Left colon (tissue), 2 donors: ENCODE data around the gene SSBP3. TPM values are rescaled to one million over a fixed set of nuclear protein-coding genes. Genes with fewer than 3 reads are reported as not detected.
"Not testable (repeated sequence)": the region's sequence is repeated elsewhere in the genome, so short reads cannot be mapped to it uniquely, and the experiment has no call there.

Experiments
- ATAC-seq: fragments of 200-7000 bp; cut with Tn5 transposase; one replicate; pipeline ENCODE4 v1.9.1; 2020; ENCODE audit warnings: mild to moderate bottlenecking, moderate library complexity
- DNase-seq, 2 donors: peaks; one replicate each; pipeline ENCODE4 v3.0.0-alpha.2; 2020
- intact Hi-C, 2 donors: fragments of 100-400 bp; cut with DNase I in 1 of 2; cut with micrococcal nuclease in 1 of 2; formaldehyde crosslinking; loops; one replicate each; pipeline versions ENCODE4 v1.11.2 to v1.14.0; 2022; cut with DNase I, micrococcal nuclease
- total RNA-seq, 2 donors: library from RNA; stranded (reverse); fragmentation: NEBNext Ultra II Directional; extraction: Animal tissue kit (Norgen Biotek cat#: 25700); gene quantifications; one replicate each; pipeline ENCODE4 v1.2.1, GENCODE V29; 2021
- donor health status: DM: no; HTN: no; CAD: no.
- donor health status: DM: yes; HTN: yes; CAD: no.

The SSBP3 gene
- total RNA-seq, 2 donors from 2014 or later: 61.7 to 74.2 TPM

DNA sequence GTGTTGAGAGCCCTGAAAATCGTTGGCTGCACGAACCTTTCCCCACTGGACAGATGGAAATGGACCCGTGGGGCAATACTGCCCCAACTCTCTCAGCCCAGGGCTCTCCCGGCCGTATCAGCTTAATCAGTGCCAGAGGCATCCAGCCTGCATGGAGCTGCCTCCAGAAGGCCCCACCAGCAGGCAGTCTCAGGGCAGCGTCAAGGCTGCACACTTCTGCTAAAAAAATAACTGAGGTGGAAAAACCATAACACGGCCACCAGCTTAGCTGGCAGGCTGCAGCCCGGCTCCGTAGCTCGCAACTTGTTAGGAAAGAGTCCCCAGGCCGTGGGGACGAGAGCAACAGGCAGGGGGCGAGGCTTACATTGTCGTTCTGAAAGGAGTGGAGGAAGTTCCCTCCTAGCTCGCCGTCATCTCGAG lies 178.3 kb downstream of the SSBP3 start:
- intact Hi-C loops: no loop called here
- DNase-seq (no peak), ATAC-seq (no peak)

DNA sequence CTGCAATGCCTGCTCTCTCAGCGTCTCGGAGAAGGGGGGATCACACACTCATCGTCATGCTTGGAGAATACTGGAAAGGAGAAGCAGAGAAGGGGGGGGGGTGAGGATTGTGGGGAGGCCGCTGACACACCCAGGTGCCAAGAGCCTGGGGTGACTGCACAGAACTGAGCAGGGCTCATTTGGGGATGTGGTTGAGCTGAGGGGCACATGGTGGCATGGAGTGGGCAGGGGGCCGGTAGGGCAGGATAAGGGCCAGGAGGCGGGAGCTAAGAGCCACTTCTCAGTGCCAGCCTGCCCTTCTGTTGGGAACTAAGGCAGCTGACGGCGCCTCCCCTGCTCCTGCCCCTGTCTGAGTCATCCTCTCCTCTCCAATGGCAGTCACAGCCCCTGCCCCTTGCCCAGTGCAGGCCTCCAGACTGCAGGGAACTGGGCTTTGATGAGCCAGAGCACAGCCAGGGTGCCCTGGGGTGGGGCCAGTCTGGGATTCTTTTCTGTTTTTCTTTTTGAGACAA lies 179.0 kb downstream of the SSBP3 start:
- intact Hi-C loops: no loop called here
- peak; percentile 34 for ATAC-seq
- no peak for DNase-seq

DNA sequence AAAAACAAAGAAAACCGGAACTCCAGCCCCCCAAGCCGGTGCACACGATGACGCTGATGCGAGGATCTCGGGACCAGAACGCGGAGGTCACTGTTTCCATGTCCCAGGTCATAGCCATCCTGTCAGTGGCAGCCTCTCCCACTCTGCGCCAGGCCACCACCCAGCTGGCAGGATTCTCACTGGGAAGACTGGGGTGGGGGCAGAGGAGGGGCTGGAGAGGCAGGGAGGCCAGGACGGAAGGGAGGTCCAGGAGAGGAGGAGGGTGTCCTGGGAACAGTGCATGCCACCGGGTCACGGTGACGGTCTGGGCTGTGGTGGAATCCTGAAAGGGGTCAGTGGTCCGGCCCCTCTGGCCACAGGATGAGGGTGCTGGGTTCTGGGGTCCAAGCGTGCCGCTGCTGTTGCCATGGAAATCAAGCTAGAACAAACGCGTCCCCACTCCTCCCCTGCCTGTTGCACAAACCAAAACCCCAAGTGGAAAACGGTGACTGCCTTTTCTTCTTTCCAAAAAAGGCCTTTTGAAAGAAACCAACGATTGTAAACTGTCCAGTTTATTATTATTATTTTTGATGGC lies 180.1 kb downstream of the SSBP3 start:
- intact Hi-C loops: no loop called here
- ATAC-seq (no peak), DNase-seq (no peak)

DNA sequence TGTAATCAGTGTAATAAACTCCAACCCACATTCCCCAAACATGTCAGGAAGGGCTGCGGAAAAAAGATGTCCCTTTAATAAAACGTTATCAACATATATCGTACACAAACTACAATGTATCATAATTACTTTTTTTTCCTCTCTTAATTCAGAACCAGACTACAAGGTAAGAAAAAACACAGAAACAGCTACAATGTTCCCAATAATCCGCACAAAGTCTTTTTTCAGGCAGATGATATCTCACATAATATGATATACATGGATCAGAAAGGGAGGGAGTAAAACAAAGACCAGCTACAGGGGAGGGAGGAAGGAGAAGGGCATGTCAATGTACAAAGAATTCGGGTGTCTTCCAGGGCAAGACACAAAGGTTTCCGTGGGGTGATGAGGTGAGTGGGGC lies 180.8 kb downstream of the SSBP3 start:
- ATAC-seq (no peak), DNase-seq (no peak)
- intact Hi-C loops: no loop called here

DNA sequence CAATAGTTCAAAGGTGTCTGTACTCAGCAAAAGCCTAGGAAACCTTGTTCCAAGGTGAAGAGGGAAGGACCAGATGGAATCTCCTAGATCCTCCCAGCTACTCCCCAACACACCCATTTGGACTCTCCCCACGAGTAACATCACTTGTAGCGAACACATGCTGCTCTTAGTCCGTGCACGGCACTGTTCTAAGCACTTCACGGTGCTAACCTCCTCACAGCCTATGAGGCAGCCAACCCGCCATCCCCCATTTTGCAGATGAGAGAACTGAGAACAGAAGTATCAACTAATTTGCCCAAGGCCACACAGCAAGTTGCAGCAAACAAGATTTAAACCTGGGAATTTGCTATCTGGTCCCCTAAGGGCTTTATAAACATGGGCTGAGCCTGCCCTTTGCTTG lies 182.0 kb downstream of the SSBP3 start:
- intact Hi-C loops: no loop called here
- no peak for DNase-seq
- no peak for ATAC-seq

DNA sequence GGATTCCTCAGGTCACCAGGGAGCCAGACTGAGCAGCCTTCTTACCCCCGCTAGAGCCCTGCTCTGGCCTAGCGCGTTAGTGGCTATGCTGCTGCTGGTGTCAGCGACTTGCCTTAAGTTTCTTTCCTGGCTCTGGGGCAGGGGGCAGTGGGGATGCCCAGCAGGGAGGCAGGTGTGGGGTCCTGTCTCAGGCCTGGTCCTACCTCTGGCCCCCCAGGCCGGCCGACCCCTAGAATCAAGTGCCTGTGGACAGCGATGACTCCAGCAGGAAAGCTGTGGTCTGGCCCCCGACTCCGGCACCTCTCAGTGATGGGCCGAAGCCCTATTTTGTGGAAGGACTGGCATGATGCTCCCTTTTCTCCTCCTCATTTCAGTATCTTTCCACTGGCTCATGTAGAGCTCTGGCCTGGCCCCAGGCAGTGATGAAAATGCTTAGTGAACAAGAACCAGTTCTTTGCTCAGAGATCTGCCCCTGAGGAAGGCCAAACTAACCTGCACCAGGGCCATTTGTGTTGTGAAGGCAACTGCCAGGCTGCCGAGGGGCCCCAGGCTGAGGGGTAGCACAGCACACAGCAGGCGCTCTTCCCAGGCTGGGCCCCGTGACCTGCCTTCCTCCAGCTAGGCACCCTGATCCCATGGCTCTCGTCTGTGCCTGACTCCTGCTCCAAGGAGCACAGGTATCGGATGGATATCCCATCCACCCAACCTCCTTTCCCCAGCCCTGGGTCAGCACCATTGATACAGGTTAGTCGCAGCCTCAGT lies 182.6 kb downstream of the SSBP3 start:
- no peak for ATAC-seq

DNA sequence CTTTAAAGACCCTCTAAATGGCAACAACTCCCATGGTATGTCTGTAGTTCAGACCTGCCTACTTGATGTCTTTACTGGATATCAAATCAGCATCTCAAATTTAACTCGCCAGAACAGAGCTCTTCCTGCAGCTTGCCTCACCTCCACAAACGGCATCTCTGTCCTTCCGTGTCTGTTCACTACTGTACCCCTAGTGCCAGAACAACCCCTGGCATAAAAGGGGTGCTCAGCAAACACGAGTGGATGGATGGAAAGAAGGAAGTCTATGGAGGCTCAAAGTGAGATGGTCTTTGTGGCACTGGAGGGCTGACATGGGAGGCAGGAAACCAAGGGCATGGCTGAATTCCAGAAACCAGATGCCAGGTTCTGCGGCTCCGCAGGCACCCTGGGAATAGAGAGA lies 183.5 kb downstream of the SSBP3 start:
- intact Hi-C loops: no loop called here
- no peak for ATAC-seq
- no peak for DNase-seq

More for the DNA sequence above, 182.6 kb downstream of the SSBP3 start:
- DNase-seq: no peak
- intact Hi-C loops: no loop called here

DNA sequence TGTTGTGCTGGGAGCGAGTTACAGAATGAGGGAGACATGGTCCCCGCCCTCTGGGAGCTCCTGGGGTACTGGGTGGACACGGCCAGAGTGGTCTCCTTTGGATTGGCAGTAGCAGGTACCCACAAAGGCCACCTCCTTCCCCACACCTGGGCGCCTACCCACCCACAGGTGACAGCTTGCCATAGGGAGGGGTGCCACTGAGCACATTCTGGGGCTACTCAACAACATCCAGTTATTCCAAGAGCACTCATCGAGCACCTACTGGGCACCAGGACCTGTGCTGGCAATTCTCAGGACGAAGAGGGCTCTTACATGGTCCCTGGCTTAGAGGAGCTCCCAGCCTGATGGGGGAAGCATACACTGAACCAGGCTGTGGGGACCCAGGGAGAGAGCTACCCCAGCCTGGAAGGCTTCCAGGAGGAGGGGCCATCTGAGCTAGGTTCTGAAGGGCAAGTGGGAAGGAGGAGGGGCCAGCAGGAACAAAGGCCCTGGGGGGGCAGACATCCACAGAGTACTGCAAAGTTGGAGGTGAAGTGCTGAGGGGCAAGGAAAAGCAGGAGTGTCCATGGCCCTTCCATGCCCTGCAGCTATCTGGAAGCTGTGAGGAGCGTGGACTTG lies 184.2 kb downstream of the SSBP3 start:
- ATAC-seq (no peak), DNase-seq (no peak)
- intact Hi-C loops: no loop called here

DNA sequence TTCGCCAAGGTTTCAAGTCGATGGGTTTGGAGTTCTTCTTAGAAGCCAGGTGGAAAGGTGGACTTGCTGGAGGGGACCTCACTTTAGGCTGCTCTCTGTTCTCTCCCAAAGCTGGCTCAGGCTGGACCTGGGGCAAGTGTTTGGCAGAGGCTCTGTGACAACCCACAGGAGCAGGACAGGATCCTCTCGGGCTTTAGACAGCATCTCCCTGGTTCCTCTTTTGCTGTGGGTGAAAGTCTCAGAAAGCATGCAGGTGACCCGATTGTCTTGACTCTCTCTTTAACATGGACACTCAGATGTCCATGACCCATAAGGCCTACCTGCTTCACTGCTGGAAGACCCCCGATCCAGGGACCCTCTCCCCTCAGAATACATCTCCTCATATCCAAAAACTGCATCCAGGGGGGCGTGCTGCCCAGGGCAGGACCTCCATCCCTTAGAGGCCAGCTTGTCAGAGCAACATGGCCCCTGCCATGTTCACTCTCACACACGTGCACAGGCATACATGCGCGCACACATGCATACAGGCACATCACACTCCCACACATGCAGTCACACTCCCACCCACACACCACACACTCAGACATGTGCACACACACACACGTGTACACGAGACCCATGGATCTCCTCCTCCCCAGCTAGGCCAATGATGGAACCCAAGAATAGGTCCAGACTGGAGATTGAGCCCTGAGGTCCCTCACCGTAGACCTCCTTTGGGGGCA lies 184.9 kb downstream of the SSBP3 start:
- intact Hi-C loops: no loop called here
- ATAC-seq (no peak), DNase-seq (no peak)

DNA sequence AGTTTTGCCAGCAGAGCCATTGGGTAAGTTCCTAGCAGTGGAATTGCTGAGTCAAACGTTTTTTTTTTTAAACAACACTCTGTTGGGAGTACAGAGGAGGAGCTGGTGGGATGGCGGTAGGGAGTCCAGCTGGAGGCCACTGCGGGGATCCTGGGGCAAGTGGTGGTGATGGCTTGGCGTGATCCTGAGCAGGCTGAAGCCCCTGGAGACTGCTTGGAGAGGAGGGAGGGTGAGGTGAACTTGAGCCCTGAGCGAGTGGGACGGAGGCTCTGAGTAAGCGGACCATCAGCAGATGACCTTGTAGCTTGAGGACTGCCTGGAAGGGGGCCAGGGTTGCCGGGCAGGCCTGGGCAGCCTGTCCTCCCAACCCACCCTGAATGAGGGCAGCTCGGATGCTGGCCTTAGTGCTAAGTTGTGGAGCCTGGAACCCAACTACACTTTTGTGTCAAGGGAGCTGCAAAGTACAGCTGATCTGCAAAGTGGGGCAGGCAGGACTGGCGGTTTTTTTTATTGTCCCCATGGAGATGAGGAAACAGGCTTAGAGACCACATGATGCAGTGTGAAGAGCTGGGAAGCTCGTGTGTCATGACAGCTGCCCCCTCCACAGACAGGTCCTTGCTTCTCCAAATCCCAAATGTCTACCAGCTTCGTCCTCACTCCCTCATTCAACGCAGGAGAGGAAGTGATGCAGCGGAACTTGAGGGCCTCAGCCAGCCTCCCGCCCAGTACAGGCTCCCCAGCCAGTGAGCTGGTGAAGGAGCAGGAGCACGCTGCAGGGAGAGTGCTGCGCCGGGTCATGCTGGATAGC lies 186.0 kb downstream of the SSBP3 start:
- intact Hi-C loops: no loop called here
- ATAC-seq (peak; percentile 3), DNase-seq (no peak)

DNA sequence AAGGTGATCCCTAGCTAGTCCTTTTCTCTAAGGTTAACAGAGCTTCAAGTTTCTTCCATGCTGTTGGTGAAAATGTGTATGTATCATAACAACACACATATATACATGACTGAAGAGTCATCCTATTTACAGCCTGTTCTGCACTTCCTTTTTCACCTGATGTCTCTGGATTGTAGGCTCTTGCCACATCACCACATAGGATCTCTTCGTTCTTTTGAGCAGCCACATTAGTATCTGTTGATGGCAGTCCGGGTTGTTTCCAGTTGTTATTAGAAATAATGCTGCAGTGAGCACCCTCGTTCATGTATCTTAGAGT lies 186.5 kb downstream of the SSBP3 start:
- intact Hi-C loops: loop anchor here in 1 of 2 donors (10.0 kb wide), 1 partner anchor 175 kb away; no protein-coding TSS in a partner anchor
- ATAC-seq (no peak), DNase-seq (no peak)

DNA sequence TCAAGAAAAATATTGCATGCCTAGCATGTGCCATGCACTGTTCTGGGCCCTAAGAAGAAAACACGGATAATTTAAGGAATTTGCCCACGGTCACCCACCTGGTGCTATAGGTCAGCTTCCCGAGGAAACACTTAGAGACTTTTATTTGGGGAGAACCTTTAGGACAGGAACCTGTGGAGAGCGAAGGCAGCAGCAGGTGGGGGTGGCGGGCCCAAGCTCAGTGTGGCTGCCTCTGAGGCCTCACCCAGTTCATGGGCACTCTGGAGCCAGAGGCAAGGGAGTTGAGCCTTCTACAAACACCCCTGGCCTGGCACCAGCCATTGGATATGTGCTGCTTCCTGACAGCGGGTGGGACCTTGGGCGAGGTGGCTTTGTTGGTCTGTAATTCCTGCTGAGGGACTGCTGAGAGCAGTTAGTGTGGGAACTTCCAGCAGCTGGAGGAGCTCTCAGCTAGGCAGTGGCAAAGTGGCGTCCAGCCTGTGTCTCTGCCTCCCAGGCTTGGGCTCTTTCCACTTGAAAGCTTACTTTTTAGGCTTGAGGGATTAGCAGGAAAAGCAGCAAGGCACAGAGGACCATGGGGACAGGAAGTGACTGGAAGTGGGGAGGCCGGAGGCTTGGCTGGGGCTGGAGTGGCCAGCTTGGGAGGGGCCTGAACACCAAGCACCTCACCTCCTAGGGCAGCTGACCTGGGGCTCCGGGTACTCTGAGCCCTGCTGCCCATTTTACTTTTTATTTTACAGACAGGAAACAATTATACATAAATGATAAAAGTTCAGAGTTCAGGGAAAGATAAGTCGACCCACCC lies 187.1 kb downstream of the SSBP3 start:
- intact Hi-C loops: loop anchor here in 1 of 2 donors (10.0 kb wide), 1 partner anchor 176 kb away; no protein-coding TSS in a partner anchor
- peak; percentile 76 for ATAC-seq
- DNase-seq: peak in 1 of 2 donors; percentile 52

DNA sequence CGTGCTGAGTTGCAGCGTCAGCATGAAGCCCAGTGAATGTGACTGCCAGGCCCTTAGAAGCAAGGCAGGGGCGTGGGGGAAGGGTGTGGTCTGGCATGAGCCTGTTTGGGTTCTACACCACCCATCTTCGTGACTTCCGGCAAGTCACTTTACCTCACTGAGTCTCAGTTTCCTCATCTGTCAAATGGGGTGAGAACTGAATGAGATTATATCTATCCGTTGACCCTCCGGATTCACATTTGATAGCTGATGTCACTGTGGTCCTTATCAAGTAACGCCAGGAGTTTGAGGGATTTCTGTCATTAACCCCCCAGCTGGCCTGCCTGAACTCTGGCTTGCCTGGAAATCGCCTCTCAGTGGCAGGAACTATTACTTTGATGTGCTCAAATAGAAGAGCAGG lies 190.7 kb downstream of the SSBP3 start:
- ATAC-seq: no peak
- no peak for DNase-seq
- intact Hi-C loops: loop anchor here in 1 of 2 donors (10.0 kb wide), 1 partner anchor 179 kb away; no protein-coding TSS in a partner anchor

DNA sequence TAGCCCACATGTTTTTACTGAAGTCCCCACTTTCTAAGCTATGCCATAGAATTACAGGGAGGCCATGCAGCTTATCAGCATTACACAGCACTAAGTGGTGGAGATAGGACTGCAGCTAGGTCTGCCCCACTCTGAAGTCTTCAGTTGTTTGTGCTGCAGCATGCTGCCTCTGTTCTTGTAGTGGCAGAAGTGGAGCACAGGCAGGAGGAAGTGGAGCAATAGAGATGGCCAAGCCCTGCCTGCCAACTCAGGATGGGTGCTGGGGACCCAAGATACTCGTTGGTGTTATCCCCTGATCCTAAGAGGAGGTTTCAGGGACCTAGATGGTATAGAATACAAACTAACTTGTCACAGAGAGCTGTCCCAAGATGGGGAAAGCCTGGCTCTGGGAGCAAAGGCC lies 193.3 kb downstream of the SSBP3 start:
- intact Hi-C loops: loop anchor here in 1 of 2 donors (10.0 kb wide), 1 partner anchor 182 kb away; no protein-coding TSS in a partner anchor
- DNase-seq (no peak), ATAC-seq (no peak)

DNA sequence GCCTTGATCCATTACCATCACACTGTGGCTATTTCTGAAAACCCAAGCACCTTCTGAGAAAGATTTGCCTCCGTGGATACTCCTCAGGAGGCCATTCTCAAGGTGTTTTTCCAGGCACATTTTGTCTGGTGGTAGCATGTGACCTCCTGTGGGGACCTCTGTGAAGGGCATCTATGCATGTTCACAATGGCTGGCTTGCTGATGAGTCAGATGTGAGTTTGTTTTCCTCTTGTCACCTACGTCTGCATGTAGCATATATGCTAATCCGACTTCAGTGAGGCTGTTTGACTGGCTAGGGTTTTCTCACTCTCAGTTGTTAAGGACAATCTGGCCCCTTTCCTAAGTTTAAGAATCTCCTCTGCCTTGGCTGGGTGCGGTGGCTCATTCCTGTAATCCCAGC lies 198.3 kb downstream of the SSBP3 start:
- DNase-seq, ATAC-seq, intact Hi-C loops: not testable (repeated sequence)

DNA sequence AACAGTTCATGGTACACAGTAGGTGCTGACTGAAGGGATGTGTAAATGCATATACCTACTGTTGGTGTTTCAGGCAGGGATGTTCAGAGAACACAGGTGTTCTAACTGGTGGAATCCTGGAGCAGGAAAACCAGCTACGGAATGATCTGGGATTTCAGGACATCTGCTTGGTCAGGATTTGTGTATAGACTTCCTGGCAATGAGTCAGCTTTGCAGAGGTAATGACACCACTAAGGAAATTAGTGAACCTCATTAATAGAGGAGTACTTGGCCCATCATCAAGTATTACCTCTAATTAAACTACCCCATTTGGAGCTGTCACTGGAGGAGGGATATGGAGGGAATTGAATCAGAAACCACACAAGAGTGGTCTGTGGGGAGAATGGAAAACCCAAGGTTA lies 198.9 kb downstream of the SSBP3 start:
- ATAC-seq (no peak), DNase-seq (no peak)
- intact Hi-C loops: no loop called here

DNA sequence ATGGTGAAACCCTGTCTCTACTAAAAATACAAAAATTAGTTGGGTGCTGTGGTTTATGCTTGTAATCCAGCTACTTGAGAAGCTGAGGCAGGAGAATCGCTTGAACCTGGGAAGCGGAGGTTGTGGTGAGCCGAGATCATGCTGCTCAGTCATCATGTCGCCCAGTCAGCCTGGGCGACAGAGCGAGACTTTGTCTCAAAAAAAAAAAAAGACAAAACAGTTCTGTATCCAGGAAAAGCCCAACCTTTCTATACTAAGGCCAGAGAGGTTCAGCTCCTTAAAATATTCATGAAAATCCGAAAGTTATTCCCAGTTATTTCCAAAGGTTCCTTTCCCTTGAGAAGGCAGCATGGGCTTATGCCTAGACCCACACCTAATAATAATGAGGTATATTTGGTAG lies 202.0 kb downstream of the SSBP3 start:
- intact Hi-C loops: no loop called here
- DNase-seq (no peak), ATAC-seq (no peak)

DNA sequence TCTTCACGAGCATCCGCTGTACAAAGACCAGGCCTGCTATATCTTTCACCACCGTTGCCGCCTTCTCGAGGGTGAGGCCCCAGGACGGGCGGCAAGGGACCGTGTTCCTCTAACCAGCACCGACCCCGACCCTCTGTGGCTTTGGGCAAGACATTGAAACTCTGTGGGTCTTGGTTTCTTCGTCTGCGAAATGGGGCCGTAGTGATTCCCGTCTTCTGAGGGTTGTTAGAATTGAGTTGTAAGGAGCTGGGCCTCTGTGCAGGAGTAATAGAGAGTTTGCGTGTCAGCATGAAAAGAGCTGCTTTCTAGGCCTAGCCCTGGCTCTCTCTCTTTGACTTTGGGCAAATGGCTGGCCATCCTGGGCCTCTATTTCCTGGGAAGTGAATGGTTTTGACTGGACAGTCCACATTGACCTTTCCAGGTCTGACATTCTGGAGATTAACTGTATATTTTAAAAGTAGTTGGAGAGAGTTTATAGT lies 205.6 kb downstream of the SSBP3 start:
- no peak for DNase-seq
- ATAC-seq: peak; percentile 8
- intact Hi-C loops: no loop called here
